ENCODE data around the gene CERS6.
A peak's percentile ranks its signal among the peaks of the same experiment; 100 is the strongest.

The CERS6 gene

GRCh38 chr2:168611091-168611490 is 155.0 kb downstream of the CERS6 start:
- DNase-seq, result no peak

- DNase-seq, result no peak
These were observed 156.0 kb downstream of the CERS6 start for GRCh38 chr2:168611896-168612650.

- DNase-seq, result no peak
These were observed 156.6 kb downstream of the CERS6 start for GRCh38 chr2:168612719-168613118.

- DNase-seq, result no peak
These were observed 157.5 kb downstream of the CERS6 start for GRCh38 chr2:168613551-168613950.

- no peak for DNase-seq
These were observed 158.3 kb downstream of the CERS6 start for GRCh38 chr2:168614172-168615018.

- DNase-seq, result no peak
These were observed 164.5 kb downstream of the CERS6 start for GRCh38 chr2:168620554-168620953.

- no peak for DNase-seq
These were observed 166.5 kb downstream of the CERS6 start for GRCh38 chr2:168622559-168622958.

- no peak for DNase-seq
These were observed 168.0 kb downstream of the CERS6 start for GRCh38 chr2:168624028-168624427.

GRCh38 chr2:168626096-168626495 is 170.0 kb downstream of the CERS6 start:
- peak; percentile 66 for DNase-seq

- no peak for DNase-seq
These were observed 170.6 kb downstream of the CERS6 start for GRCh38 chr2:168626647-168627046.

- peak; percentile 59 for DNase-seq
These were observed 176.6 kb downstream of the CERS6 start for GRCh38 chr2:168632709-168633121.

- no peak for DNase-seq
These were observed 177.1 kb downstream of the CERS6 start for GRCh38 chr2:168633200-168633599.

GRCh38 chr2:168633895-168634294 is 177.8 kb downstream of the CERS6 start:
- DNase-seq, result no peak

GRCh38 chr2:168635065-168635577 is 179.0 kb downstream of the CERS6 start:
- DNase-seq, result no peak

GRCh38 chr2:168639018-168639417 is 182.9 kb downstream of the CERS6 start:
- no peak for DNase-seq

- no peak for DNase-seq
These were observed 183.4 kb downstream of the CERS6 start for GRCh38 chr2:168639441-168639898.

GRCh38 chr2:168640039-168640438 is 184.0 kb downstream of the CERS6 start:
- DNase-seq, result no peak

GRCh38 chr2:168641636-168642035 is 185.6 kb downstream of the CERS6 start:
- DNase-seq, result no peak

- DNase-seq, result no peak
These were observed 186.8 kb downstream of the CERS6 start for GRCh38 chr2:168642873-168643272.

- no peak for DNase-seq
These were observed 187.9 kb downstream of the CERS6 start for GRCh38 chr2:168643979-168644378.

- no peak for DNase-seq
These were observed 189.7 kb downstream of the CERS6 start for GRCh38 chr2:168645696-168646338.

- peak; percentile 62 for DNase-seq
These were observed 193.0 kb downstream of the CERS6 start for GRCh38 chr2:168649105-168649504.

- no peak for DNase-seq
These were observed 193.5 kb downstream of the CERS6 start for GRCh38 chr2:168649562-168649961.
